ENCODE data around the gene TCF23. TPM values are rescaled to one million over a fixed set of nuclear protein-coding genes. Genes with fewer than 3 reads are reported as not detected.
A peak's percentile ranks its signal among the peaks of the same experiment; 100 is the strongest.
"Not testable (repeated sequence)": the region's sequence is repeated elsewhere in the genome, so short reads cannot be mapped to it uniquely, and the experiment has no call there.

TCF23 gene
- total RNA-seq, 1 experiment from 2014 or later = not detected

GRCh38 chr2:27189989-27190388 is 41.2 kb downstream of the TCF23 start:
- DNase-seq (ENCODE audit: low read depth) = no peak

GRCh38 chr2:27191070-27191829 is 42.4 kb downstream of the TCF23 start:
- peak; percentile 60 for DNase-seq (ENCODE audit: low read depth)

GRCh38 chr2:27194538-27195354 is 45.9 kb downstream of the TCF23 start:
- DNase-seq (ENCODE audit: low read depth) = peak; percentile 30

GRCh38 chr2:27195799-27196198 is 47.0 kb downstream of the TCF23 start:
- DNase-seq (ENCODE audit: low read depth) = not testable (repeated sequence)

GRCh38 chr2:27198068-27198467 is 49.3 kb downstream of the TCF23 start:
- DNase-seq (ENCODE audit: low read depth) = not testable (repeated sequence)

GRCh38 chr2:27198627-27199026 is 49.8 kb downstream of the TCF23 start:
- no peak for DNase-seq (ENCODE audit: low read depth)

- no peak for DNase-seq (ENCODE audit: low read depth)
These were observed 50.4 kb downstream of the TCF23 start for GRCh38 chr2:27199241-27199640.

GRCh38 chr2:27201675-27202074 is 52.9 kb downstream of the TCF23 start:
- no peak for DNase-seq (ENCODE audit: low read depth)

- no peak for DNase-seq (ENCODE audit: low read depth)
These were observed 54.0 kb downstream of the TCF23 start for GRCh38 chr2:27202854-27203253.

GRCh38 chr2:27203741-27204140 is 54.9 kb downstream of the TCF23 start:
- no peak for DNase-seq (ENCODE audit: low read depth)

- no peak for DNase-seq (ENCODE audit: low read depth)
These were observed 55.8 kb downstream of the TCF23 start for GRCh38 chr2:27204566-27204965.

GRCh38 chr2:27205206-27205605 is 56.4 kb downstream of the TCF23 start:
- no peak for DNase-seq (ENCODE audit: low read depth)

- DNase-seq (ENCODE audit: low read depth) = no peak
These were observed 57.5 kb downstream of the TCF23 start for GRCh38 chr2:27206346-27206745.

Other genes starting within 250 kb of the TCF23 start
- gene MAPRE3, start 178.4 kb upstream of the TCF23 start, total RNA-seq (2014; rRNA removed; shearing (Covaris generic)) = 0.57 and 7.1 TPM in 2 replicates
- 88.6 and 98.5 TPM in 2 replicates for gene TMEM214, start 116.0 kb upstream of the TCF23 start, total RNA-seq (2014; rRNA removed; shearing (Covaris generic))
- gene AGBL5, start 97.3 kb upstream of the TCF23 start, total RNA-seq (2014; rRNA removed; shearing (Covaris generic)) = 25.8 and 26.0 TPM in 2 replicates
- 247 and 491 TPM in 2 replicates for gene OST4, start 77.3 kb upstream of the TCF23 start, total RNA-seq (2014; rRNA removed; shearing (Covaris generic))
- gene EMILIN1, start 70.4 kb upstream of the TCF23 start, total RNA-seq (2014; rRNA removed; shearing (Covaris generic)) = 0.17 TPM in 1 of 2 replicates, not detected in the other
- 0.34 and 0.37 TPM in 2 replicates for gene KHK, start 62.2 kb upstream of the TCF23 start, total RNA-seq (2014; rRNA removed; shearing (Covaris generic))
- gene CGREF1, start 29.9 kb upstream of the TCF23 start, total RNA-seq (2014; rRNA removed; shearing (Covaris generic)) = 0.17 and 0.84 TPM in 2 replicates
- 0.12 TPM in 1 of 2 replicates, not detected in the other for gene ABHD1, start 25.2 kb upstream of the TCF23 start, total RNA-seq (2014; rRNA removed; shearing (Covaris generic))
- gene PREB, start 14.4 kb upstream of the TCF23 start, total RNA-seq (2014; rRNA removed; shearing (Covaris generic)) = 64.9 and 74.8 TPM in 2 replicates
- gene PRR30, start 9.6 kb upstream of the TCF23 start, total RNA-seq (2014; rRNA removed; shearing (Covaris generic)) = not detected in 2 replicates
- gene ATRAID, start 63.0 kb downstream of the TCF23 start, total RNA-seq (2014; rRNA removed; shearing (Covaris generic)) = 334 and 404 TPM in 2 replicates
- 16.3 and 23.3 TPM in 2 replicates for gene SLC5A6, start 63.3 kb downstream of the TCF23 start, total RNA-seq (2014; rRNA removed; shearing (Covaris generic))
- gene CAD, start 68.4 kb downstream of the TCF23 start, total RNA-seq (2014; rRNA removed; shearing (Covaris generic)) = 12.6 and 17.1 TPM in 2 replicates
- not detected in 2 replicates for gene SLC30A3, start 114.0 kb downstream of the TCF23 start, total RNA-seq (2014; rRNA removed; shearing (Covaris generic))
- gene DNAJC5G, start 126.4 kb downstream of the TCF23 start, total RNA-seq (2014; rRNA removed; shearing (Covaris generic)) = not detected in 2 replicates
- gene TRIM54, start 133.4 kb downstream of the TCF23 start, total RNA-seq (2014; rRNA removed; shearing (Covaris generic)) = 0.05 TPM in 1 of 2 replicates, not detected in the other
- 1.6 and 3.0 TPM in 2 replicates for gene UCN, start 159.4 kb downstream of the TCF23 start, total RNA-seq (2014; rRNA removed; shearing (Covaris generic))
- gene MPV17, start 174.1 kb downstream of the TCF23 start, total RNA-seq (2014; rRNA removed; shearing (Covaris generic)) = 92.5 and 95.2 TPM in 2 replicates
- 32.3 and 34.0 TPM in 2 replicates for gene GTF3C2, start 207.8 kb downstream of the TCF23 start, total RNA-seq (2014; rRNA removed; shearing (Covaris generic))
- 24.3 and 31.1 TPM in 2 replicates for gene EIF2B4, start 221.3 kb downstream of the TCF23 start, total RNA-seq (2014; rRNA removed; shearing (Covaris generic))
- gene SNX17, start 221.6 kb downstream of the TCF23 start, total RNA-seq (2014; rRNA removed; shearing (Covaris generic)) = 70.4 and 88.3 TPM in 2 replicates
- 3.6 and 7.6 TPM in 2 replicates for gene ZNF513, start 231.7 kb downstream of the TCF23 start, total RNA-seq (2014; rRNA removed; shearing (Covaris generic))

All from M059J (cell line).